Measurements from ENCODE around the gene ADAMTS12. TPM values are rescaled to one million over a fixed set of nuclear protein-coding genes. Genes with fewer than 3 reads are reported as not detected.

Gene ADAMTS12
- total RNA-seq, 1 donor from 2014 or later = 32.9 TPM

- Mint-ChIP-seq H3K36me3 (ENCODE audit: low read depth) (no peaks in the 10 kb centered on the region), H3K27ac (ENCODE audit: unreplicated experiment) (no peak overlapping the region), H3K9me3 (ENCODE audit: low read depth) (no peaks in the 10 kb centered on the region), H3K4me3 (ENCODE audit: unreplicated experiment) (no peak overlapping the region), H3K27me3 (ENCODE audit: low read depth) (peaks cover 8% of the 10 kb centered on the region), H3K4me1 (ENCODE audit: low read depth) (peaks cover 5% of the 10 kb centered on the region)
- no peak for DNase-seq (ENCODE audit: low spot score)
- no peak for TF ChIP-seq CTCF (IDR thresholded peaks at IDR 0.05)
Measured at GRCh38 chr5:33933723-33934169, 42.0 kb upstream of the ADAMTS12 start.

GRCh38 chr5:33931136-33931535, 39.3 kb upstream of the ADAMTS12 start:
- H3K4me1 Mint-ChIP-seq (ENCODE audit: low read depth) = peaks cover 5% of the 10 kb centered on the region
- H3K4me3 Mint-ChIP-seq (ENCODE audit: unreplicated experiment) = no peak overlapping the region
- H3K36me3 Mint-ChIP-seq (ENCODE audit: low read depth) = no peaks in the 10 kb centered on the region
- DNase-seq (ENCODE audit: low spot score) = no peak
- H3K27me3 Mint-ChIP-seq (ENCODE audit: low read depth) = no peaks in the 10 kb centered on the region
- H3K9me3 Mint-ChIP-seq (ENCODE audit: low read depth) = no peaks in the 10 kb centered on the region
- no peak overlapping the region for H3K27ac Mint-ChIP-seq (ENCODE audit: unreplicated experiment)
- TF ChIP-seq CTCF (IDR thresholded peaks at IDR 0.05) = no peak

- Mint-ChIP-seq H3K4me1 (ENCODE audit: low read depth) (no peaks in the 10 kb centered on the region), H3K27ac (ENCODE audit: unreplicated experiment) (no peak overlapping the region), H3K4me3 (ENCODE audit: unreplicated experiment) (no peak overlapping the region), H3K36me3 (ENCODE audit: low read depth) (no peaks in the 10 kb centered on the region), H3K9me3 (ENCODE audit: low read depth) (no peaks in the 10 kb centered on the region), H3K27me3 (ENCODE audit: low read depth) (no peaks in the 10 kb centered on the region)
- no peak for DNase-seq (ENCODE audit: low spot score)
- no peak for TF ChIP-seq CTCF (IDR thresholded peaks at IDR 0.05)
Measured at GRCh38 chr5:33929925-33930690, 38.3 kb upstream of the ADAMTS12 start.

- no peaks in the 10 kb centered on the region for H3K9me3 Mint-ChIP-seq (ENCODE audit: low read depth)
- no peak overlapping the region for H3K4me3 Mint-ChIP-seq (ENCODE audit: unreplicated experiment)
- no peaks in the 10 kb centered on the region for H3K36me3 Mint-ChIP-seq (ENCODE audit: low read depth)
- no peak for DNase-seq (ENCODE audit: low spot score)
- H3K27ac Mint-ChIP-seq (ENCODE audit: unreplicated experiment) = no peak overlapping the region
- TF ChIP-seq CTCF (IDR thresholded peaks at IDR 0.05) = no peak
- H3K27me3 Mint-ChIP-seq (ENCODE audit: low read depth) = no peaks in the 10 kb centered on the region
- H3K4me1 Mint-ChIP-seq (ENCODE audit: low read depth) = no peaks in the 10 kb centered on the region
Measured at GRCh38 chr5:33928283-33928682, 36.5 kb upstream of the ADAMTS12 start.

GRCh38 chr5:33927685-33928084, 35.9 kb upstream of the ADAMTS12 start:
- DNase-seq (ENCODE audit: low spot score) = no peak
- no peak overlapping the region for H3K27ac Mint-ChIP-seq (ENCODE audit: unreplicated experiment)
- no peak for TF ChIP-seq CTCF (IDR thresholded peaks at IDR 0.05)
- H3K9me3 Mint-ChIP-seq (ENCODE audit: low read depth) = no peaks in the 10 kb centered on the region
- no peaks in the 10 kb centered on the region for H3K36me3 Mint-ChIP-seq (ENCODE audit: low read depth)
- no peak overlapping the region for H3K4me3 Mint-ChIP-seq (ENCODE audit: unreplicated experiment)
- no peaks in the 10 kb centered on the region for H3K4me1 Mint-ChIP-seq (ENCODE audit: low read depth)
- H3K27me3 Mint-ChIP-seq (ENCODE audit: low read depth) = no peaks in the 10 kb centered on the region

Data from chondrocyte (in vitro differentiated cells).